8988T (cell line): ENCODE results near the gene UBA7.
"Not testable (repeated sequence)": the region's sequence is repeated elsewhere in the genome, so short reads cannot be mapped to it uniquely, and the experiment has no call there.

ENCODE experiments used
- DNase-seq: peaks from one replicate; pipeline ENCODE4 v3.0.0; 2011

Gene UBA7

GRCh38 chr3:49804141-49805041, 9.4 kb downstream of the UBA7 start:
- DNase-seq = no peak

GRCh38 chr3:49803465-49804140, 10.2 kb downstream of the UBA7 start:
- DNase-seq = no peak

GRCh38 chr3:49802719-49803464, 10.9 kb downstream of the UBA7 start, which contains the start of gene INKA1:
Gene INKA1 (plus strand): TSS chr3:49803261. CDS start chr3:49803393, 132 bp downstream.
- DNase-seq = peak; percentile 94

- DNase-seq = peak; percentile 21
Measured at GRCh38 chr3:49801160-49801559, 12.6 kb downstream of the UBA7 start.

GRCh38 chr3:49799761-49800160, 14.0 kb downstream of the UBA7 start, which contains the start of gene CDHR4:
Gene CDHR4 (minus strand): TSS chr3:49799873. CDS start chr3:49799812, 61 bp downstream.
- peak; percentile 52 for DNase-seq

GRCh38 chr3:49799105-49799504, 14.6 kb downstream of the UBA7 start:
- DNase-seq = peak; percentile 4

- DNase-seq = peak; percentile 23
Measured at GRCh38 chr3:49794926-49795905, 18.5 kb downstream of the UBA7 start.

- DNase-seq = no peak
Measured at GRCh38 chr3:49794431-49794830, 19.3 kb downstream of the UBA7 start.

- no peak for DNase-seq
Measured at GRCh38 chr3:49793486-49794085, 20.2 kb downstream of the UBA7 start.

GRCh38 chr3:49792371-49793150, 21.2 kb downstream of the UBA7 start:
- no peak for DNase-seq

GRCh38 chr3:49791571-49791970, 22.2 kb downstream of the UBA7 start:
- DNase-seq = no peak

- DNase-seq = peak; percentile 19
Measured at GRCh38 chr3:49790626-49791411, 22.9 kb downstream of the UBA7 start.

GRCh38 chr3:49788056-49788455, 25.7 kb downstream of the UBA7 start:
- DNase-seq = peak; percentile 9

- DNase-seq = no peak
Measured at GRCh38 chr3:49787536-49787935, 26.2 kb downstream of the UBA7 start.

- DNase-seq = no peak
Measured at GRCh38 chr3:49787182-49787464, 26.6 kb downstream of the UBA7 start.

GRCh38 chr3:49786357-49787181, 27.2 kb downstream of the UBA7 start, which contains the start of gene IP6K1:
Gene IP6K1 (minus strand): TSS chr3:49786542. CDS start chr3:49748040, 38,502 bp downstream.
- peak; percentile 100 for DNase-seq

- peak; percentile 38 for DNase-seq
Measured at GRCh38 chr3:49785565-49786356, 28.0 kb downstream of the UBA7 start.

GRCh38 chr3:49782277-49782676, 31.5 kb downstream of the UBA7 start:
- DNase-seq = not testable (repeated sequence)
